Measurements from ENCODE around the gene C1QTNF7. TPM values are rescaled to one million over a fixed set of nuclear protein-coding genes. Genes with fewer than 3 reads are reported as not detected.

Gene C1QTNF7
- total RNA-seq, 2 donors from 2014 or later: 4.4 to 13.8 TPM

- no peak for TF ChIP-seq CTCF (IDR thresholded peaks at IDR 0.05)
- TF ChIP-seq POLR2A (IDR thresholded peaks at IDR 0.05): no peak
- Histone ChIP-seq H3K27ac (no peak overlapping the region), H3K27me3 (no peaks in the 10 kb centered on the region), H3K9me3 (no peaks in the 10 kb centered on the region), H3K4me1 (no peaks in the 10 kb centered on the region), H3K4me3 (no peak overlapping the region), H3K36me3 (replicated peaks in 1 of 2; ENCODE audit: insufficient read depth in 1 of 2, low read depth in 2 of 2) (no peaks in the 10 kb centered on the region)
- 52 to 73% methylated on average over 6 of the region's 6 CpGs for WGBS, 2 donors
- intact Hi-C loops (cut with DNase I): no loop called here
- ATAC-seq (no peak), DNase-seq (peak in 2 of 4 donors; percentile 7 to 11)
Measured at GRCh38 chr4:15416357-15417232, 11.2 kb upstream of the C1QTNF7 start.

GRCh38 chr4:15417233-15417660 lies 10.6 kb upstream of the C1QTNF7 start:
- Histone ChIP-seq H3K27ac (no peak overlapping the region), H3K36me3 (replicated peaks in 1 of 2; ENCODE audit: insufficient read depth in 1 of 2, low read depth in 2 of 2) (no peaks in the 10 kb centered on the region), H3K9me3 (no peaks in the 10 kb centered on the region), H3K4me3 (no peak overlapping the region), H3K27me3 (no peaks in the 10 kb centered on the region), H3K4me1 (no peaks in the 10 kb centered on the region)
- intact Hi-C loops (cut with DNase I): no loop called here
- DNase-seq: no peak
- TF ChIP-seq CTCF (IDR thresholded peaks at IDR 0.05) (no peak), POLR2A (IDR thresholded peaks at IDR 0.05) (no peak)
- no peak for ATAC-seq

GRCh38 chr4:15418956-15419355 lies 8.9 kb upstream of the C1QTNF7 start:
- WGBS, 2 donors: 56 to 65% methylated on average over 2 of the region's 2 CpGs
- TF ChIP-seq CTCF (IDR thresholded peaks at IDR 0.05) (no peak), POLR2A (IDR thresholded peaks at IDR 0.05) (no peak)
- intact Hi-C loops (cut with DNase I): no loop called here
- no peak overlapping the region for H3K4me3 ChIP-seq
- ATAC-seq (no peak), DNase-seq (no peak)
- H3K4me1 ChIP-seq: no peaks in the 10 kb centered on the region
- H3K36me3 ChIP-seq (replicated peaks in 1 of 2; ENCODE audit: insufficient read depth in 1 of 2, low read depth in 2 of 2): no peaks in the 10 kb centered on the region
- H3K27me3 ChIP-seq: no peaks in the 10 kb centered on the region
- H3K9me3 ChIP-seq: no peaks in the 10 kb centered on the region
- H3K27ac ChIP-seq: no peak overlapping the region

- intact Hi-C loops (cut with DNase I): no loop called here
- Histone ChIP-seq H3K4me1 (no peaks in the 10 kb centered on the region), H3K36me3 (replicated peaks in 1 of 2; ENCODE audit: insufficient read depth in 1 of 2, low read depth in 2 of 2) (no peaks in the 10 kb centered on the region), H3K4me3 (no peak overlapping the region), H3K27ac (no peak overlapping the region), H3K27me3 (no peaks in the 10 kb centered on the region), H3K9me3 (no peaks in the 10 kb centered on the region)
- WGBS, 2 donors: 68 to 86% methylated on average over 1 to 2 of the region's 2 CpGs
- no peak for TF ChIP-seq CTCF (IDR thresholded peaks at IDR 0.05)
- no peak for TF ChIP-seq POLR2A (IDR thresholded peaks at IDR 0.05)
- no peak for ATAC-seq
- no peak for DNase-seq
Measured at GRCh38 chr4:15420642-15421041, 7.2 kb upstream of the C1QTNF7 start.

GRCh38 chr4:15423285-15423711 lies 4.5 kb upstream of the C1QTNF7 start:
- H3K4me1 ChIP-seq: no peaks in the 10 kb centered on the region
- intact Hi-C loops (cut with DNase I): no loop called here
- H3K36me3 ChIP-seq (replicated peaks in 1 of 2; ENCODE audit: insufficient read depth in 1 of 2, low read depth in 2 of 2): no peaks in the 10 kb centered on the region
- H3K27me3 ChIP-seq: no peaks in the 10 kb centered on the region
- no peak for ATAC-seq
- no peak overlapping the region for H3K4me3 ChIP-seq
- H3K9me3 ChIP-seq: no peaks in the 10 kb centered on the region
- no peak overlapping the region for H3K27ac ChIP-seq
- no peak for DNase-seq
- WGBS, 2 donors: 69 to 70% methylated on average over 5 of the region's 5 CpGs
- TF ChIP-seq CTCF (IDR thresholded peaks at IDR 0.05): no peak
- TF ChIP-seq POLR2A (IDR thresholded peaks at IDR 0.05): no peak

All from body of pancreas (tissue), 4 donors.